Esophagus muscularis mucosa (tissue), 4 donors: ENCODE results near the gene ANKRD36C.
"Not testable (repeated sequence)": the region's sequence is repeated elsewhere in the genome, so short reads cannot be mapped to it uniquely, and the experiment has no call there.

Source experiments
- EP300 ChIP-seq: sonication (generic); formaldehyde crosslinking; IDR thresholded peaks from one replicate; pipeline ENCODE4 v1.6.1; 2017; ENCODE audit warnings: antibody characterized with exemption
- POLR2A ChIP-seq: fragments of 450-650 bp; IDR thresholded peaks from one replicate; pipeline ENCODE4 v1.6.1; 2017; ENCODE audit warnings: antibody characterized with exemption, moderate library complexity, mild to moderate bottlenecking, low read depth
- POLR2AphosphoS5 ChIP-seq, 2 donors: sonication (generic); formaldehyde crosslinking; IDR thresholded peaks; one replicate each; pipeline ENCODE4 v1.6.1; 2017; ENCODE audit warnings: antibody characterized with exemption in 2 of 2
- TF ChIP-seq, protein P1 (sequence below), 3 experiments: fragments of 200-600 bp in 2 of 3; fragments of 450-650 bp in 1 of 3; sonication (generic) in 2 of 3; IDR thresholded peaks; one replicate each; pipeline ENCODE4 v1.5.1; 2017 to 2019; ENCODE audit warnings: antibody characterized with exemption in 3 of 3, mild to moderate bottlenecking in 2 of 3, moderate library complexity in 1 of 3

DNA sequence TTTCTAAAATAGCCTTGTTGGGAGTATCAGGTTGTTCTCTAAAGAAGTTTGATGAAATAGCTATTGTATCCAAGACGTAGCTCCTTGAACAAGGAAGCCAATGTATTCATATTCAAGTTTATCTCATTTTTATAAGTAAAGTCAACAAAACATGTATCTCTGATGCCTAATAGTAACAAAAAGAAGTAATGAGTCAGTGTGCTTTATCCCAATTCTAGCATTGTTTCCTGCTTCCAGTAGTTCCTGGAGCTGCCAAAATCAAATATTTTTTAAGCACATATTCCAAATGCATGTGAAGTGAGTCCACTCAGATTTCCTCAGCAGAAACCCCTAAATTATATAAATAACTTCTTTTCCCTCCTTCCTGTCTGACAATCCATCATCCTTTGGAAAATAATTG, 74.6 kb downstream of the ANKRD36C start:
- TF ChIP-seq, protein P1, sequence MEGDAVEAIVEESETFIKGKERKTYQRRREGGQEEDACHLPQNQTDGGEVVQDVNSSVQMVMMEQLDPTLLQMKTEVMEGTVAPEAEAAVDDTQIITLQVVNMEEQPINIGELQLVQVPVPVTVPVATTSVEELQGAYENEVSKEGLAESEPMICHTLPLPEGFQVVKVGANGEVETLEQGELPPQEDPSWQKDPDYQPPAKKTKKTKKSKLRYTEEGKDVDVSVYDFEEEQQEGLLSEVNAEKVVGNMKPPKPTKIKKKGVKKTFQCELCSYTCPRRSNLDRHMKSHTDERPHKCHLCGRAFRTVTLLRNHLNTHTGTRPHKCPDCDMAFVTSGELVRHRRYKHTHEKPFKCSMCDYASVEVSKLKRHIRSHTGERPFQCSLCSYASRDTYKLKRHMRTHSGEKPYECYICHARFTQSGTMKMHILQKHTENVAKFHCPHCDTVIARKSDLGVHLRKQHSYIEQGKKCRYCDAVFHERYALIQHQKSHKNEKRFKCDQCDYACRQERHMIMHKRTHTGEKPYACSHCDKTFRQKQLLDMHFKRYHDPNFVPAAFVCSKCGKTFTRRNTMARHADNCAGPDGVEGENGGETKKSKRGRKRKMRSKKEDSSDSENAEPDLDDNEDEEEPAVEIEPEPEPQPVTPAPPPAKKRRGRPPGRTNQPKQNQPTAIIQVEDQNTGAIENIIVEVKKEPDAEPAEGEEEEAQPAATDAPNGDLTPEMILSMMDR (IDR thresholded peaks at IDR 0.05): not testable (repeated sequence)
- TF ChIP-seq POLR2A; POLR2AphosphoS5 (IDR thresholded peaks at IDR 0.05); EP300: not testable (repeated sequence)
